Measurements from ENCODE around the gene MTA2.
A peak's percentile ranks its signal among the peaks of the same experiment; 100 is the strongest.
"Not testable (repeated sequence)": the region's sequence is repeated elsewhere in the genome, so short reads cannot be mapped to it uniquely, and the experiment has no call there.

MTA2 gene

GRCh38 chr11:62559626-62560025 lies 42.0 kb downstream of the MTA2 start:
- not testable (repeated sequence) for H3K4me1 ChIP-seq (ENCODE audit: control insufficient read depth, insufficient read depth, low read length); H3K27ac ChIP-seq (ENCODE audit: extremely low read depth, low read depth, low read length); H3K4me3 ChIP-seq (ENCODE audit: low read depth, low read length); H3K9me3 ChIP-seq (ENCODE audit: control insufficient read depth, insufficient read depth, low read depth, low read length)
- TF ChIP-seq ZIC2 (tag by site-specific recombination; IDR thresholded peaks at IDR 0.05) (0 out of 2 replicates have a peak, but pooled peaks have one; percentile 20), GLIS1 (tag by site-specific recombination; IDR thresholded peaks at IDR 0.05) (peak; percentile 91)
- ChIA-PET POLR2A (interaction anchor here (1.1 to 2.5 kb wide), 5 partner anchors 13 to 135 kb away, joined by 4 to 13 read pairs (median 10); partner anchors contain the start of genes AHNAK, EEF1G and TUT1), CTCF (interaction anchor here (0.6 to 5.2 kb wide), 16 partner anchors 11 to 227 kb away, joined by 3 to 80 read pairs (median 5); partner anchors contain the start of gene EEF1G)
- H3K36me3 ChIP-seq (ENCODE audit: control insufficient read depth in 2 of 2, insufficient read depth in 1 of 2, low read length in 2 of 2) = peaks cover 16 to 75% of the 10 kb centered on the region in 2 experiments

- POLR2A ChIA-PET = interaction anchor here (1.0 to 2.5 kb wide), 4 partner anchors 12 to 134 kb away, joined by 3 to 11 read pairs (median 6); partner anchors contain the start of genes AHNAK, EEF1G and TUT1
- Histone ChIP-seq H3K4me3 (ENCODE audit: low read depth, low read length) (no peak overlapping the region), H3K27ac (ENCODE audit: extremely low read depth, low read depth, low read length) (no peak overlapping the region), H3K36me3 (ENCODE audit: control insufficient read depth in 2 of 2, insufficient read depth in 1 of 2, low read length in 2 of 2) (peaks cover 16 to 75% of the 10 kb centered on the region in 2 experiments), H3K4me1 (ENCODE audit: control insufficient read depth, insufficient read depth, low read length) (peaks cover 6% of the 10 kb centered on the region; the same call in 1 of the 2 replicates), H3K9me3 (ENCODE audit: control insufficient read depth, insufficient read depth, low read depth, low read length) (no peaks in the 10 kb centered on the region)
- TF ChIP-seq, protein P1, sequence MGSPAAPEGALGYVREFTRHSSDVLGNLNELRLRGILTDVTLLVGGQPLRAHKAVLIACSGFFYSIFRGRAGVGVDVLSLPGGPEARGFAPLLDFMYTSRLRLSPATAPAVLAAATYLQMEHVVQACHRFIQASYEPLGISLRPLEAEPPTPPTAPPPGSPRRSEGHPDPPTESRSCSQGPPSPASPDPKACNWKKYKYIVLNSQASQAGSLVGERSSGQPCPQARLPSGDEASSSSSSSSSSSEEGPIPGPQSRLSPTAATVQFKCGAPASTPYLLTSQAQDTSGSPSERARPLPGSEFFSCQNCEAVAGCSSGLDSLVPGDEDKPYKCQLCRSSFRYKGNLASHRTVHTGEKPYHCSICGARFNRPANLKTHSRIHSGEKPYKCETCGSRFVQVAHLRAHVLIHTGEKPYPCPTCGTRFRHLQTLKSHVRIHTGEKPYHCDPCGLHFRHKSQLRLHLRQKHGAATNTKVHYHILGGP (tag by site-specific recombination; IDR thresholded peaks at IDR 0.05) = no peak
- TF ChIP-seq, protein P2, sequence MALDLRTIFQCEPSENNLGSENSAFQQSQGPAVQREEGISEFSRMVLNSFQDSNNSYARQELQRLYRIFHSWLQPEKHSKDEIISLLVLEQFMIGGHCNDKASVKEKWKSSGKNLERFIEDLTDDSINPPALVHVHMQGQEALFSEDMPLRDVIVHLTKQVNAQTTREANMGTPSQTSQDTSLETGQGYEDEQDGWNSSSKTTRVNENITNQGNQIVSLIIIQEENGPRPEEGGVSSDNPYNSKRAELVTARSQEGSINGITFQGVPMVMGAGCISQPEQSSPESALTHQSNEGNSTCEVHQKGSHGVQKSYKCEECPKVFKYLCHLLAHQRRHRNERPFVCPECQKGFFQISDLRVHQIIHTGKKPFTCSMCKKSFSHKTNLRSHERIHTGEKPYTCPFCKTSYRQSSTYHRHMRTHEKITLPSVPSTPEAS (tag by site-specific recombination; IDR thresholded peaks at IDR 0.05) = no peak
- TF ChIP-seq KLF8 (tag by site-specific recombination; IDR thresholded peaks at IDR 0.05) (peak; percentile 38; the same call in 1 of the 2 replicates), ZNF214 (tag by site-specific recombination; IDR thresholded peaks at IDR 0.05; ENCODE audit: borderline replicate concordance) (no peak), OSR2 (tag by site-specific recombination; IDR thresholded peaks at IDR 0.05) (peak; percentile 52)
- TF ChIP-seq, protein P3, sequence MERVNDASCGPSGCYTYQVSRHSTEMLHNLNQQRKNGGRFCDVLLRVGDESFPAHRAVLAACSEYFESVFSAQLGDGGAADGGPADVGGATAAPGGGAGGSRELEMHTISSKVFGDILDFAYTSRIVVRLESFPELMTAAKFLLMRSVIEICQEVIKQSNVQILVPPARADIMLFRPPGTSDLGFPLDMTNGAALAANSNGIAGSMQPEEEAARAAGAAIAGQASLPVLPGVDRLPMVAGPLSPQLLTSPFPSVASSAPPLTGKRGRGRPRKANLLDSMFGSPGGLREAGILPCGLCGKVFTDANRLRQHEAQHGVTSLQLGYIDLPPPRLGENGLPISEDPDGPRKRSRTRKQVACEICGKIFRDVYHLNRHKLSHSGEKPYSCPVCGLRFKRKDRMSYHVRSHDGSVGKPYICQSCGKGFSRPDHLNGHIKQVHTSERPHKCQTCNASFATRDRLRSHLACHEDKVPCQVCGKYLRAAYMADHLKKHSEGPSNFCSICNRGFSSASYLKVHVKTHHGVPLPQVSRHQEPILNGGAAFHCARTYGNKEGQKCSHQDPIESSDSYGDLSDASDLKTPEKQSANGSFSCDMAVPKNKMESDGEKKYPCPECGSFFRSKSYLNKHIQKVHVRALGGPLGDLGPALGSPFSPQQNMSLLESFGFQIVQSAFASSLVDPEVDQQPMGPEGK (tag by site-specific recombination; IDR thresholded peaks at IDR 0.05) = 0 out of 2 replicates have a peak, but pooled peaks have one; percentile 21
- CTCF ChIA-PET = interaction anchor here (0.7 to 5.2 kb wide), 6 partner anchors 13 to 227 kb away, joined by 3 to 80 read pairs (median 10); no protein-coding TSS in a partner anchor
Observed at GRCh38 chr11:62559204-62559603, 42.5 kb downstream of the MTA2 start.

DNA sequence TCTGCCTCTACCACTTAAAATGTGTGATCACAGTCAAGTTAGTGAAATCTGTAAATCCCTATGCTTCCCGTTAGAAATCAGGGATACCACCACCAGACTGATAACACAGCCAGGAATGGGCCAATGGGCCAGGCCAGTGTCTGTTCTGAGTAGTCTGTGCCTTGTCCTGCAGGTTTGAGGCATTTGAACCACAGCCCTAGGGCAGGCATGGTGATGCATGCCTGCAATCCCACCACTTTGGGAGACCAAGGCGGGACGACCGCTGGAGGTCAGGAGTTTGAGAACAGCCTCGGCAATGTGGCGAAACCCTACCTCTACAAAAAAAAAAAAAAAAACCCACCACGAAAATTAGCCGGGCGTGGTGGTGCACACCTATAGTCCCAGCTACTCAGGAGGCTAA lies 43.0 kb downstream of the MTA2 start:
- ChIA-PET CTCF (interaction anchor here (1.0 to 5.2 kb wide), 4 partner anchors 13 to 164 kb away, joined by 8 to 80 read pairs (median 40); no protein-coding TSS in a partner anchor), POLR2A (interaction anchor here (1.0 to 2.5 kb wide), 4 partner anchors 9 to 134 kb away, joined by 3 to 11 read pairs (median 4); partner anchors contain the start of genes EEF1G and TUT1)
- peaks cover 16 to 69% of the 10 kb centered on the region in 2 experiments for H3K36me3 ChIP-seq (ENCODE audit: control insufficient read depth in 2 of 2, insufficient read depth in 1 of 2, low read length in 2 of 2)
- no peak for TF ChIP-seq ZNF16 (tag by site-specific recombination; IDR thresholded peaks at IDR 0.05; ENCODE audit: low read depth)
- TF ChIP-seq ZNF585B (tag by site-specific recombination; IDR thresholded peaks at IDR 0.05) = no peak
- no peak for TF ChIP-seq ZNF274 (IDR thresholded peaks at IDR 0.05; ENCODE audit: low read length)
- TF ChIP-seq ZNF274 (tag by site-specific recombination; IDR thresholded peaks at IDR 0.05; ENCODE audit: borderline replicate concordance) = no peak
- no peak for TF ChIP-seq ZNF157 (tag by site-specific recombination; IDR thresholded peaks at IDR 0.05)
- TF ChIP-seq ZNF561 (tag by site-specific recombination; IDR thresholded peaks at IDR 0.05; ENCODE audit: borderline replicate concordance) = no peak
- TF ChIP-seq ZNF140 (tag by site-specific recombination; IDR thresholded peaks at IDR 0.05) = no peak
- no peak for TF ChIP-seq OVOL3 (tag by site-specific recombination; IDR thresholded peaks at IDR 0.05)
- TF ChIP-seq GLI2 (tag by site-specific recombination; IDR thresholded peaks at IDR 0.05; ENCODE audit: borderline replicate concordance, low read depth) = no peak
- TF ChIP-seq HOXD13 (CRISPR knock-in tag; IDR thresholded peaks at IDR 0.05; ENCODE audit: borderline replicate concordance) = no peak
- TF ChIP-seq ZNF654 (tag by site-specific recombination; IDR thresholded peaks at IDR 0.05; ENCODE audit: low read depth) = no peak
- TF ChIP-seq, protein P4, sequence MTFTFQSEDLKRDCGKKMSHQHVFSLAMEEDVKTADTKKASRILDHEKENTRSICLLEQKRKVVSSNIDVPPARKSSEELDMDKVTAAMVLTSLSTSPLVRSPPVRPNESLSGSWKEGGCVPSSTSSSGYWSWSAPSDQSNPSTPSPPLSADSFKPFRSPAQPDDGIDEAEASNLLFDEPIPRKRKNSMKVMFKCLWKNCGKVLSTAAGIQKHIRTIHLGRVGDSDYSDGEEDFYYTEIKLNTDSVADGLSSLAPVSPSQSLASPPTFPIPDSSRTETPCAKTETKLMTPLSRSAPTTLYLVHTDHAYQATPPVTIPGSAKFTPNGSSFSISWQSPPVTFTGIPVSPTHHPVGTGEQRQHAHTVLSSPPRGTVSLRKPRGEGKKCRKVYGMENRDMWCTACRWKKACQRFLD (tag by site-specific recombination; IDR thresholded peaks at IDR 0.05) = no peak
- TF ChIP-seq, protein P5, sequence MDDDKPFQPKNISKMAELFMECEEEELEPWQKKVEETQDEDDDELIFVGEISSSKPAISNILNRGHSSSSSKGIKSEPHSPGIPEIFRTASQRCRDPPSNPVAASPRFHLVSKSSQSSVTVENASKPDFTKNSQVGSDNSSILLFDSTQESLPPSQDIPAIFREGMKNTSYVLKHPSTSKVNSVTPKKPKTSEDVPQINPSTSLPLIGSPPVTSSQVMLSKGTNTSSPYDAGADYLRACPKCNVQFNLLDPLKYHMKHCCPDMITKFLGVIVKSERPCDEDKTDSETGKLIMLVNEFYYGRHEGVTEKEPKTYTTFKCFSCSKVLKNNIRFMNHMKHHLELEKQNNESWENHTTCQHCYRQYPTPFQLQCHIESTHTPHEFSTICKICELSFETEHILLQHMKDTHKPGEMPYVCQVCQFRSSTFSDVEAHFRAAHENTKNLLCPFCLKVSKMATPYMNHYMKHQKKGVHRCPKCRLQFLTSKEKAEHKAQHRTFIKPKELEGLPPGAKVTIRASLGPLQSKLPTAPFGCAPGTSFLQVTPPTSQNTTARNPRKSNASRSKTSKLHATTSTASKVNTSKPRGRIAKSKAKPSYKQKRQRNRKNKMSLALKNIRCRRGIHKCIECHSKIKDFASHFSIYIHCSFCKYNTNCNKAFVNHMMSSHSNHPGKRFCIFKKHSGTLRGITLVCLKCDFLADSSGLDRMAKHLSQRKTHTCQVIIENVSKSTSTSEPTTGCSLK (tag by site-specific recombination; IDR thresholded peaks at IDR 0.05) = no peak
- TF ChIP-seq ZNF76 (tag by site-specific recombination; IDR thresholded peaks at IDR 0.05; ENCODE audit: borderline replicate concordance, low read depth) = no peak
- peaks cover 6% of the 10 kb centered on the region; the same call in 1 of the 2 replicates for H3K4me1 ChIP-seq (ENCODE audit: control insufficient read depth, insufficient read depth, low read length)
- H3K9me3 ChIP-seq (ENCODE audit: control insufficient read depth, insufficient read depth, low read depth, low read length) = no peaks in the 10 kb centered on the region
- no peak overlapping the region for H3K4me3 ChIP-seq (ENCODE audit: low read depth, low read length)
- H3K27ac ChIP-seq (ENCODE audit: extremely low read depth, low read depth, low read length) = no peak overlapping the region

Measured in HEK293 (cell line).